Measurements from ENCODE around the gene STK36.

STK36 gene

GRCh38 chr2:218716070-218716469 is 44.2 kb downstream of the STK36 start:
- H3K4me3 ChIP-seq (replicated peaks; ENCODE audit: low read depth, low read length): no peak overlapping the region
- no peak for DNase-seq (ENCODE audit: extremely low read depth, low read depth)
- TF ChIP-seq CTCF (IDR thresholded peaks at IDR 0.05; ENCODE audit: low read depth, low read length, missing control alignments): no peak

- TF ChIP-seq CTCF (IDR thresholded peaks at IDR 0.05; ENCODE audit: low read depth, low read length, missing control alignments): no peak
- H3K4me3 ChIP-seq (replicated peaks; ENCODE audit: low read depth, low read length): no peak overlapping the region
- no peak for DNase-seq (ENCODE audit: extremely low read depth, low read depth)
These were observed 45.4 kb downstream of the STK36 start for GRCh38 chr2:218717262-218717661.

GRCh38 chr2:218718058-218718457 is 46.2 kb downstream of the STK36 start:
- DNase-seq (ENCODE audit: extremely low read depth, low read depth): no peak
- TF ChIP-seq CTCF (IDR thresholded peaks at IDR 0.05; ENCODE audit: low read depth, low read length, missing control alignments): no peak
- no peak overlapping the region for H3K4me3 ChIP-seq (replicated peaks; ENCODE audit: low read depth, low read length)

- TF ChIP-seq CTCF (IDR thresholded peaks at IDR 0.05; ENCODE audit: low read depth, low read length, missing control alignments): no peak
- no peak overlapping the region for H3K4me3 ChIP-seq (replicated peaks; ENCODE audit: low read depth, low read length)
- DNase-seq (ENCODE audit: extremely low read depth, low read depth): no peak
These were observed 47.6 kb downstream of the STK36 start for GRCh38 chr2:218719457-218719856.

- TF ChIP-seq CTCF (IDR thresholded peaks at IDR 0.05; ENCODE audit: low read depth, low read length, missing control alignments): no peak
- DNase-seq (ENCODE audit: extremely low read depth, low read depth): no peak
- H3K4me3 ChIP-seq (replicated peaks; ENCODE audit: low read depth, low read length): no peak overlapping the region
These were observed 48.5 kb downstream of the STK36 start for GRCh38 chr2:218720048-218721041.

DNA sequence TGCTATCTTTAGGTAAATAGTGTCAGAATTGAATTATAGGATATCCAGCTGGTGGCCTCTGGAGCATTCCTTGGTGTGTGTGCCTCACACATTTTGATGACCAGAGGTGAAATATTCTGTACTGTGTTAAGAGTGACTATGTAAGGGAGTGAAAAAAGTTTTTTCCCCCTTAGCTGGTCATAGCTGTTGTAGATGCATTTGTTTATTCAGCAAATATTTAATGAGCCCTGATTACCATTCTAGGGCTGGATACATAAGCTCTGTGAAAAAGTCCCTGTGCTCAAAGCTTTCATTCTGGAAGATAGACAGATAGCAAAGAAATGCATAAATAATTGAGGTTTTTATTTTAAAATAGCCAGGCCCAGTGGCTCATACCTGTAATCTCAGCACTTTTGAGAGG is 49.6 kb downstream of the STK36 start:
- no peak overlapping the region for H3K4me3 ChIP-seq (replicated peaks; ENCODE audit: low read depth, low read length)
- no peak for TF ChIP-seq CTCF (IDR thresholded peaks at IDR 0.05; ENCODE audit: low read depth, low read length, missing control alignments)
- DNase-seq (ENCODE audit: extremely low read depth, low read depth): no peak

Data from HFF-Myc (cell line).